NCI-H510A treated with DMSO at 0.1 percent for 48 hours (cell line): ENCODE data around the gene CLCN7.

Source experiments
- DNase-seq: peaks from one replicate; lab custom pipeline; 2025; lab: John Stamatoyannopoulos, UW

CLCN7 gene

GRCh38 chr16:1474796-1475551 lies at the start of gene CLCN7:
Gene CLCN7, minus strand, starts transcription at chr16:1475028. Its CDS starts 54 bp downstream, at chr16:1474974.
- DNase-seq = peak; percentile 33

- no peak for DNase-seq
These were observed 49.5 kb upstream of the CLCN7 start for GRCh38 chr16:1524366-1524765.

- no peak for DNase-seq
These were observed 48.9 kb upstream of the CLCN7 start for GRCh38 chr16:1523581-1524245.

GRCh38 chr16:1520461-1520860 lies 45.6 kb upstream of the CLCN7 start:
- DNase-seq = no peak

GRCh38 chr16:1519831-1520230 lies 45.0 kb upstream of the CLCN7 start:
- DNase-seq = no peak

GRCh38 chr16:1518626-1519135 lies 43.9 kb upstream of the CLCN7 start:
- DNase-seq = no peak

GRCh38 chr16:1514507-1514906 lies 39.7 kb upstream of the CLCN7 start:
- no peak for DNase-seq

GRCh38 chr16:1512774-1513173 lies 37.9 kb upstream of the CLCN7 start:
- no peak for DNase-seq

GRCh38 chr16:1511662-1512569 lies 37.1 kb upstream of the CLCN7 start:
- DNase-seq = no peak

- no peak for DNase-seq
These were observed 36.1 kb upstream of the CLCN7 start for GRCh38 chr16:1510941-1511351.

- DNase-seq = no peak
These were observed 35.4 kb upstream of the CLCN7 start for GRCh38 chr16:1510272-1510671.

- no peak for DNase-seq
These were observed 34.7 kb upstream of the CLCN7 start for GRCh38 chr16:1509307-1510221.

GRCh38 chr16:1508494-1509187 lies 33.8 kb upstream of the CLCN7 start:
- DNase-seq = no peak

GRCh38 chr16:1506494-1507213 lies 31.8 kb upstream of the CLCN7 start:
- no peak for DNase-seq

GRCh38 chr16:1505912-1506311 lies 31.1 kb upstream of the CLCN7 start:
- DNase-seq = no peak

- DNase-seq = no peak
These were observed 30.4 kb upstream of the CLCN7 start for GRCh38 chr16:1505073-1505844.

GRCh38 chr16:1503110-1503955 lies 28.5 kb upstream of the CLCN7 start:
- no peak for DNase-seq
